H1 (cell line): ENCODE data around the gene KCNJ9. TPM values are rescaled to one million over a fixed set of nuclear protein-coding genes. Genes with fewer than 3 reads are reported as not detected.

Source experiments
- BCL11A ChIP-seq, 2 experiments: IDR thresholded peaks; one replicate each; pipeline ENCODE4 v1.6.1; 2011; ENCODE audit warnings: low read depth in 2 of 2, low read length in 2 of 2, mild to moderate bottlenecking in 2 of 2
- polyA plus RNA-seq, 7 experiments: library from polyadenylated mRNA; depleted of rRNA in 3 of 7; stranded (reverse) in 5 of 7; unstranded in 2 of 7; fragments of >200 nt in 5 of 7; fragments of 200-250 nt in 2 of 7; gene quantifications; 1 replicate in 5 of 7; 2 replicates in 1 of 7; 4 replicates in 1 of 7; pipeline versions ENCODE4 v1.2.1 to v1.2.3, GENCODE V29; 2011 to 2013; ENCODE audit warnings: missing spikeins in 2 of 7, mixed read lengths in 2 of 7
- total RNA-seq: library from RNA; stranded (reverse); fragmentation: NEBNext Ultra II Directional; extraction: Animal tissue kit (Norgen Biotek cat#: 25700); gene quantifications from 2 replicates; pipeline ENCODE4 v1.2.1, GENCODE V29; 2021

Gene KCNJ9
- total and polyA plus RNA-seq, 2 of the 8 experiments (the other 6 are each of a cell fraction or from before 2014, with no cell fraction given), result 0.02 to 0.13 TPM

DNA sequence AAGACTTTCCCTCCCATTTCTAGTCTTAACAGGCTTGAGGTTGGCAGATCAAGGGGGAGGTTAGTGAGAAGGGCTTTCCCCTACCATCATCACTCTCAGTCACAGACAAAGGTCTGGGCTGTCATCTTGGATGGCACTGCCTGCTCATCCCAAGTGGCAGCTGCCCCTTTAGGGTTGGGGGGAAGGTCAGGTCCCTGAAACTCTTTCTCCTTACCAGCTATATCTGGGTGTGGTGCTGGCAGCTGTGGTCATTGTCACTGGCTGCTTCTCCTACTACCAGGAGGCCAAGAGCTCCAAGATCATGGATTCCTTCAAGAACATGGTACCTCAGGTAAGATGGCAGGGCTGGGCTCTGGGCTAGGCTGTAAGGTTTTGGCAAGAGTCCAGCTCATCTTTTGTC is 42.4 kb downstream of the KCNJ9 start (continued):
- no peak for TF ChIP-seq BCL11A (IDR thresholded peaks at IDR 0.05; ENCODE audit: low read depth in 2 of 2, low read length in 2 of 2)
- TF ChIP-seq, all 59 proteins: peak for 0
